Spinal cord (tissue), 10 donors: ENCODE data around the gene SLC1A7. TPM values are rescaled to one million over a fixed set of nuclear protein-coding genes. Genes with fewer than 3 reads are reported as not detected.

Experiments
- DNase-seq, 6 donors: peaks; one replicate each; pipeline versions ENCODE4 v3.0.0 to v3.0.0-alpha.2; 2013 to 2015; ENCODE audit warnings: low spot score in 6 of 6, low read depth in 4 of 6
- H3K27ac ChIP-seq: one replicate; pipeline ENCODE4 v1.5.1; 2013; ENCODE audit warnings: low read depth, low read length, control low read depth
- H3K27me3 ChIP-seq: one replicate; pipeline ENCODE4 v1.6.1; 2013; ENCODE audit warnings: low read length; ENCODE audit not compliant: control insufficient read depth, insufficient read depth
- H3K36me3 ChIP-seq: one replicate; pipeline ENCODE4 v1.6.1; 2013; ENCODE audit warnings: low read length; ENCODE audit not compliant: control insufficient read depth, insufficient read depth
- H3K4me1 ChIP-seq: one replicate; pipeline ENCODE4 v1.6.1; 2013; ENCODE audit warnings: low read length; ENCODE audit not compliant: control insufficient read depth, insufficient read depth
- H3K4me3 ChIP-seq: one replicate; pipeline ENCODE4 v1.5.1; 2013; ENCODE audit warnings: low read depth, low read length, control low read depth
- H3K9me3 ChIP-seq: one replicate; pipeline ENCODE4 v1.6.1; 2013; ENCODE audit warnings: low read length; ENCODE audit not compliant: control insufficient read depth, insufficient read depth
- WGBS: methylation state at CpG from one replicate; pipeline ENCODE4 v1.1.5; 2013; ENCODE audit warnings: missing lambda C conversion rate; ENCODE audit not compliant: insufficient coverage; 5-methylcytosine and 5-hydroxymethylcytosine counted together
- polyA plus RNA-seq, 2 donors: library from polyadenylated mRNA; unstranded; fragments of 120-200 nt; gene quantifications; one replicate each; pipeline ENCODE4 v1.2.1, GENCODE V29; 2013; ENCODE audit not compliant: insufficient read length in 2 of 2
- total RNA-seq, 2 donors: library from RNA; depleted of rRNA in 1 of 2; stranded (reverse); fragments of 120-200 nt in 1 of 2; fragments of >200 nt in 1 of 2; gene quantifications; one replicate each; pipeline versions ENCODE4 v1.2.3 to v1.2.4, GENCODE V29; 2013 to 2014
- donor health status: healthy.

SLC1A7 gene
- total and polyA plus RNA-seq, 4 donors, result 0.06 to 0.48 (median 0.11) TPM; not detected in 1

DNA sequence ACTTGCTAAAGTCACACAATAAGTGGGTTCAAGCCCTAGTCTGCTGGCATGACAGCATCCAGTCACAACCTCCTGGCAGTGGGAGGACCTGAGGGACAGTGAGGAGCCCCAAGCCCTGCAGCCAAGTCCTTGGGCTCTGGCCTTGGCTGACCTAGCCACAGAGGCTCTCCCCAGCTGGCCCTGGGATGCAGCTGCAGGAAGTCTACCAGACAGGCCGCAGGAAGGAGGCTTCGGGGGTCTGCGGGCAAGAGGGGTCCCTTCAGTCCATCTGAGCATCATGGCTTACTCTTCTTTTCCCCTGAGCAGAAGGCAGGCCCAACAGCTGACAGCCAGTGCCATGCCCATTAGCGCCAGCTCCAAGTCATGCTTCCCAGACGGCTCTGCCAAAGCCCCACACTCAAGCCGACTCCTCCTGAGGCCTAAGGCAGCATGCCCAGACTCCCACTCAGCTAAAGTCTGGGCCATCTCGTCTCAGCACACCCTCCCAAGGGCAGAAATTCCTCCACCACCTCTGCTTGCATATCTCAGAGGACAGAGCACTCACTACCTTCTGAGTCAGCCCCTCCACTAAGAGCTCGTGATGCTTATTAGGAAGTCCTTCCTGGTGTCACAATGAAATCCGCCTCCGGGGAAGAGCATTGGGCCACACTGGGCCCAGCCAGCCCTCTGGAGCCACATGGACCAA lies 20.1 kb downstream of the SLC1A7 start:
- no peaks in the 10 kb centered on the region for H3K9me3 ChIP-seq
- peak in 2 of 6 donors; percentile 33 to 74 for DNase-seq
- H3K27ac ChIP-seq, result no peak overlapping the region
- no peak overlapping the region for H3K4me3 ChIP-seq
- no peaks in the 10 kb centered on the region for H3K27me3 ChIP-seq
- no peaks in the 10 kb centered on the region for H3K36me3 ChIP-seq
- 59% methylated on average over 10 of the region's 10 CpGs for WGBS
- H3K4me1 ChIP-seq, result peaks cover 38% of the 10 kb centered on the region

DNA sequence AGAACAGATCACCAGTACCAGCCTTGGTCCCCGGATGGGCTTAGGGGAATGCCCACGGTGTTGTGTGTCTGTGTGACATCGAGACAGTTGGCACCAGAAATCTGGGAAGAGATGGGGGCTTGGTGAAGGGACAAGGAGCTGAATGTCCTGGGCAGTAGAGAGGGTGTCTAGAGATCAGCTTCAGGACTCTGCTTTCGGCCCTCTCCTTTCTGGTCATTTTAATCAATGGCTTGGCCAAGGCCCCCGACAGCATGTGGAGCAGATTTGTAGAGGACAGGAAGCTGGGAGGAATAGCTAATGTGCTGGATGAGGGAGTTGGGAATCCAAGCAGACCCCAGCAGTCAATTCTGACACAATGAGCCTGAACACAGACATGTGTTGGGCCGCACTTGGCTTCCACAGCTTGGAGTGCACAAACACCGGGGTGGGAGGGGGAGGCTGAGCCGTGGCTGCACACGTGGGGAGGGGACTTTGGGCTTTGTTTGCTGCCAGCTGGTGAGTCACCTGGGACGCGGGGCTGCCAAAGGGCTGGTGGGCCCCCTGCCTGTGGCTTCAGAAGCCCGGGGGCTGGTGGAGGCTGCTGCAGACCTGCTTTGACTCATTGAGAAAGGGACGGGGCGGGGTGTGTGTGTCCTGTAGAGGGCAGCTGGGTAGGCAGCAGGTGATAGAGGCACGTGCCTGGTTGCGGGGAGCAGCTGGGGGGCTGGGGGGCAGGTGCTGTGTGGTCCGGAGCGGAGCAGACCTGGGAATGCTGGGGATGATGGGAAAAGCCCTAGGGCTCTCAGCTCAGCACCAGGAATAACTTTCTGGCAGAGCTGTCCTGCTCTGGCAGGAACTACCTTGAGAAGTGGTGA lies 20.9 kb downstream of the SLC1A7 start:
- 21% methylated on average over 16 of the region's 18 CpGs for WGBS
- Histone ChIP-seq H3K4me1 (peaks cover 38% of the 10 kb centered on the region), H3K27me3 (no peaks in the 10 kb centered on the region), H3K9me3 (no peaks in the 10 kb centered on the region), H3K27ac (no peak overlapping the region), H3K36me3 (no peaks in the 10 kb centered on the region), H3K4me3 (no peak overlapping the region)
- peak in 5 of 6 donors; percentile 20 to 91 (median 38) for DNase-seq

DNA sequence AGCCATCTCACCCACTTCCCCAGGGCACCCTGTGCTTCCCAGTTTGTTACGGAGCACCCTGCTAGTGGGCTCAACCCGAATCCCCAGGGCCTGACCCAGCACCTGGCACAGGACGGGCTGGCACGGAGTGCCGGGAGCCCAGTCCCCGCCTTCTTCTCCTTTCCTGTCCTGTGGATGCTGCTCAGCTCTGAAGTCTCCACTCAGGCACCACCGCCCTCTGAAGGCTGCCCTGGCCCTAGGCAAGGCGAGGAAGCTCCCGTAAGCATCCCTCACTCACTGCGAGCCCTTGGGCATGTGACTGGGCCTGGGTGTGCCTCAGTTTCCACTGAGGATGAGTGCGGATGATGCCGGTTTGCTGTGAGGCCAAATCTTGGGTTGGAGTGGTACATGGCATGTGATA lies 21.8 kb downstream of the SLC1A7 start:
- H3K27ac ChIP-seq, result no peak overlapping the region
- no peak overlapping the region for H3K4me3 ChIP-seq
- WGBS, result 92% methylated on average over 10 of the region's 12 CpGs
- H3K27me3 ChIP-seq, result no peaks in the 10 kb centered on the region
- no peak for DNase-seq
- H3K4me1 ChIP-seq, result peaks cover 44% of the 10 kb centered on the region
- H3K9me3 ChIP-seq, result no peaks in the 10 kb centered on the region
- no peaks in the 10 kb centered on the region for H3K36me3 ChIP-seq

DNA sequence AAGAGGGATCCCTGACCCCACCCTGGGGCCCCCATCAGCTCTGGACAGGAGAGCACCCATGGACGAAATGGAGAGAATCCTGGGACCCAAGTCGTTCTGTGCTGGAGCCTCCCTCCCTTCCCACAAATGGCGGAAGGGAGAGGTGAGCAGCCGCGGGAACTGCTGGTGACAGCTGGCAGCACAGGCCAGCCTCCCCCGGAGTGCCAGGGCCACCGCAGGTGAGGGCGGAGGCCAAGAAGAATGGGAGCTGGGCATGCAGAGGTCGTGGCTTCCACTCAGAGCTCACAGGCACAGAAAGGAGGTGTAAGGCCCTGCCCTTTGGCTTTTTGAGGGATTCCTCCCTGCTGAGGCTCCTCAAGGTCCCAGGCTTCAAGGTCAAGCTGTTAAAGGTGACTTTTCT lies 24.6 kb downstream of the SLC1A7 start:
- DNase-seq, result no peak
- no peaks in the 10 kb centered on the region for H3K36me3 ChIP-seq
- WGBS, result 78% methylated on average over 6 of the region's 9 CpGs
- H3K27ac ChIP-seq, result no peak overlapping the region
- peaks cover 42% of the 10 kb centered on the region for H3K4me1 ChIP-seq
- H3K27me3 ChIP-seq, result no peaks in the 10 kb centered on the region
- H3K9me3 ChIP-seq, result no peaks in the 10 kb centered on the region
- no peak overlapping the region for H3K4me3 ChIP-seq

DNA sequence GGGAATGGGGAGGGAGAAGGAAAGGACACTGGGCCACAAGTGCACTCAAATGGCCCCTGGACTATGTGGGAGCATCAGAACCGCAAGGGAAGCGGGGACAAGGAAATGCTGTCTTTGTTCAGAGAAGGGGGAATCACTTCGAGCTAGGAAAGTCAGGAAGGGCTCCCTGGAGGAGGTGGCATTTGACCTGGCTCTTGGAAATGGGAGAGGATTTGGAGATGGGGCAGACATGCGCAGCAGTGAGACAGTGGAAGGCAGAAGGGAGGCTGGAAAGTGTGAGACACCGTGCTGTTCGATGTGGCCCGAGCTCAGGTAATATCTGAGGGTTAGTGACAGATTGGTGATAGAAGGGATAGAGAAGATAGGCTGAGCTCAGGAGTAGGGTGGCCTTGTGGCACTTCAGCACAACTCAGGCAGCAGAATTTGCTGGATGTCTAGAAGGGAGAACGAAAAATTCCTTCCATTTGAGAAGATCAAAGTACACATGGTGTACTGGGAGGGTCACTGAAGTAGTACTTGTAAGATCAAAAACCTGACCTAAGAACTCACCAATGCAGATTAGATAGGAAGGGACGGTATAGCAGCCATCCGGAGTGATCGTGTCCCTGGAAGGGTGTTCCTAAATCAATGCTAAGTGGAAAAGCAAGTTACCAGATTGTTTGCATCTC lies 25.4 kb downstream of the SLC1A7 start:
- Histone ChIP-seq H3K27ac (no peak overlapping the region), H3K9me3 (no peaks in the 10 kb centered on the region), H3K36me3 (no peaks in the 10 kb centered on the region), H3K27me3 (no peaks in the 10 kb centered on the region), H3K4me1 (peaks cover 34% of the 10 kb centered on the region), H3K4me3 (no peak overlapping the region)
- no peak for DNase-seq
- 96% methylated on average over 9 of the region's 11 CpGs for WGBS

DNA sequence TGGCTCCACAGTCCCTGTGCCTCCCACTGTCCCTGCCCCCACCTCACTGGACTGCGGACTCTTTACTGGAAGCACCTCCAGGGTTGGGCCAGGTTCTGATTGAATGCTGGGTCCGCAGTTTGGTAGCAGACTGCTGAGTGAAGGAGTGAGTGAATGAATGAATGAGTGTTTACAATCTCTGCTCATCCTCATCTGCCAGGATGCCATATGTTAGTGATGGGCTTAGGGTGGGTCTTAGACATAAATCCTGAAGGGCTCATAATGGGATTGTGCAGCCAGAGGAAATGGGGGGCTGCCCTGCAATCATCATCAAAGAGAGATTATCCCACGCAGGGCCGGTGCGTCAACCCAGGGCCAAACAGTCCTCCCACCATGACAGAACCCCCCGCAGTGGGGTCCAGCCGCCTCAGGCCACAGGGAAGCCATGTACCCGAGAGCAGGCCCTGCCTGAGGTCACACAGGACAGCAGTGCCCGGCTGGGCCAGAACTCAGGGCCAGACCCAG lies 26.1 kb downstream of the SLC1A7 start:
- Histone ChIP-seq H3K27ac (no peak overlapping the region), H3K9me3 (no peaks in the 10 kb centered on the region), H3K27me3 (no peaks in the 10 kb centered on the region), H3K4me1 (peaks cover 27% of the 10 kb centered on the region), H3K36me3 (no peaks in the 10 kb centered on the region), H3K4me3 (no peak overlapping the region)
- DNase-seq, result no peak
- 79% methylated on average over 6 of the region's 9 CpGs for WGBS

DNA sequence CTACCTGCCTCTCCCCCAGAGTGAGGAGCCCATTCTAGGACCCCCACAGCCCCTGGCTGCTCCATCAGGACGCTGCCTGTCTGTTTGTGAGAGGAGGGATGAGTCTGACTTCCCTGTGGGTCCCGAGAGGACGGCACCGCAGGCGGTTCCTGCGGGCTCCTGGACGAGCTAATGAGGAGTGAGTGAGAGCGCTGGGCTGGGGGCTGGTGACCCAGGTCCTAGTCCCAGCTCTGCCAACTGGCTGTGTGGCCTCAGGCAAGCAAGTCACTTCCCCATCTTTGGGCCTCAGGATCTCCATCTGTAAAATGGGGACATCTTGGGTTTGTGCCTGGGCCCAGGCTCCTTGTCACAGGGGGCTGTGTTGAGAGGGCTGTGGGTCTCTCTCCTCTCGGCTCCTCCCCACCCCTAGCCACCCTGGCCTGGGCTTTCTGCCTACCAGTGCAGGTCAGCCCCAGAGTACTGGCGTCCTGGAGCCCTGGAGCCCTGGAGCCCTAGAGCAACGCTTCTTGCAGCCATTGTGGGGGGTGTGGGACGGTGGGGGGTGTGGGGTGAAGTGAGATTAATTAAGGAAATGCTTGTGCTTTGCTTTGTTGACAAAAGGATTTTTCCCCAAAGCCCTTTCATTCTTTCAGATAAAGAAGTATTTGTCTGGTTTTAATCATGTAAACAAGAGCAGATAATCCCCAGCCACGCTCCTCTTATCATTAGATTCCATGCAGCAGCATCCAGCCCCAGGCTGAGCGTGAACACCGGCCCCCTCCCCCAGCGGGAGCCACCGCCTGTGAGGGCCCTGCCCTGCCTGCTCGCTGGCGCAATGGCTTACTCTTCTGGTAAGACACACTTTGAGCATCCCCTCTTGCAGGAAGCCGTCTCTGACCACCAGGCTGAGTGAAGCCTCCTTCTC lies 26.8 kb downstream of the SLC1A7 start:
- Histone ChIP-seq H3K4me3 (no peak overlapping the region), H3K4me1 (peaks cover 21% of the 10 kb centered on the region), H3K27ac (no peak overlapping the region), H3K27me3 (no peaks in the 10 kb centered on the region), H3K9me3 (no peaks in the 10 kb centered on the region), H3K36me3 (no peaks in the 10 kb centered on the region)
- 46% methylated on average over 16 of the region's 20 CpGs for WGBS
- DNase-seq, result peak in 1 of 6 donors; percentile 67

DNA sequence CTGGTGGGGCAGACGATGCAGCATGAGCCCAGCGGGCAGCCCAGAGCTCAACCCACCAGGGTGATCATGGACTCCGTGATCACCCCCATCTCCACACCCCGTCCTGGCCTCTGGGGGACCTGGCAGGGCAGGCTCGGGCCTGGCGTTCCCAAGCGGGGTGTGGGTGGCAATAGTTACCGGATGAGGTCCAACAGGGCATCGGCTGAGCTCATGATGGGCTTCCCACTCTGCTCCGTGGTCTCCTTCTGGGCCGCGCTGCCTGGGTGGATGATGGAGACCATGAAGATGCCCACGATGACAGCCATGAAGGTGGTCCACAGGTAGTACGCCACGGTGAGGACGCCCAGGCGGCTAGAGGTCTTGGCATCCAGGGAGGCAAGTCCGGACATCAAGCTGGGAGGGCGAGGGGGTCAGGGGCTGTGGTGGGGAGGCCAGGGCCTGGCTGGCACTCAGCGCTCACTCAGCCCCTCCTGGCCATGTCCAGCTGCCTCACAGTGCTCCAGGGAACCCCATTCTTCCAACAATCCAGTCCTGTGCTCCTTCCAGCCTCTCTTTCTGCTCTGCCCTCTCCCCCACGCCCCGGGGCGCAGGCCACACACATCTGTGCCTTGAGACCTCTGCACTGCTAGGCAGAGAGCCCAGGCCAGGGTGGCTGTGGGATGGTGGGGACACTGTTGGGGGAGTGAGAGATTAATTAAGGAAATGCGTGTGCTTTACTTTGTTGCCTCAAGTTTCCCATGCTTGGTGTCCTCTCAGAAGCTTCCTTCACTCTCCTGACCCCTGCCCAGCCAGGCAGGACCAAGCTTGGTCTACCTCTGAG lies 27.6 kb downstream of the SLC1A7 start:
- DNase-seq, result no peak
- Histone ChIP-seq H3K9me3 (no peaks in the 10 kb centered on the region), H3K4me3 (no peak overlapping the region), H3K27ac (no peak overlapping the region), H3K27me3 (no peaks in the 10 kb centered on the region), H3K4me1 (peaks cover 19% of the 10 kb centered on the region), H3K36me3 (no peaks in the 10 kb centered on the region)
- 93% methylated on average over 21 of the region's 24 CpGs for WGBS
